HepG2 (cell line): ENCODE data around the gene DBNDD1. TPM values are rescaled to one million over a fixed set of nuclear protein-coding genes. Genes with fewer than 3 reads are reported as not detected.
A peak's percentile ranks its signal among the peaks of the same experiment; 100 is the strongest.

Experiments
- DMAP1 ChIP-seq: IDR thresholded peaks from 2 replicates; pipeline ENCODE4 v1.6.1; 2016
- KAT2B ChIP-seq: fragments of 150-350 bp; IDR thresholded peaks from 2 replicates; pipeline ENCODE4 v1.6.1; 2014; ENCODE audit warnings: low read depth, low read length, borderline replicate concordance
- MBD4 ChIP-seq: IDR thresholded peaks from 2 replicates; pipeline ENCODE4 v1.6.1; 2012; ENCODE audit warnings: low read length, inconsistent platforms, borderline replicate concordance
- NFKB2 ChIP-seq: sonication (generic); formaldehyde crosslinking; IDR thresholded peaks from 2 replicates; pipeline ENCODE4 v1.4.0; 2020; ENCODE audit warnings: missing genetic modification reagents, borderline replicate concordance
- REXO4 ChIP-seq: sonication (generic); formaldehyde crosslinking; IDR thresholded peaks from 2 replicates; pipeline ENCODE4 v1.8.0; 2022; ENCODE audit warnings: missing genetic modification reagents, mild to moderate bottlenecking, borderline replicate concordance
- SIN3B ChIP-seq: fragments of 150-350 bp; IDR thresholded peaks from 2 replicates; pipeline ENCODE4 v1.6.1; 2014; ENCODE audit warnings: low read length
- SOX5 ChIP-seq: IDR thresholded peaks from 2 replicates; pipeline ENCODE4 v1.6.1; 2016; ENCODE audit warnings: borderline replicate concordance
- TRIM24 ChIP-seq: sonication (generic); formaldehyde crosslinking; IDR thresholded peaks from 2 replicates; pipeline ENCODE4 v1.8.0; 2022; ENCODE audit warnings: mild to moderate bottlenecking, missing genetic modification reagents
- ZNF235 ChIP-seq: sonication (generic); formaldehyde crosslinking; IDR thresholded peaks from 2 replicates; pipeline ENCODE4 v1.8.1; 2023; ENCODE audit warnings: mild to moderate bottlenecking, missing genetic modification reagents, borderline replicate concordance
- ZNF484 ChIP-seq: sonication (generic); formaldehyde crosslinking; IDR thresholded peaks from 2 replicates; pipeline ENCODE4 v1.5.1; 2020; ENCODE audit warnings: mild to moderate bottlenecking, low read depth, missing genetic modification reagents, borderline replicate concordance
- ZNF747 ChIP-seq: sonication (generic); formaldehyde crosslinking; IDR thresholded peaks from 2 replicates; pipeline ENCODE4 v1.8.1; 2023; ENCODE audit warnings: missing genetic modification reagents, mild to moderate bottlenecking, borderline replicate concordance
- ZNF816 ChIP-seq: sonication (generic); formaldehyde crosslinking; IDR thresholded peaks from 2 replicates; pipeline ENCODE4 v1.8.0; 2022; ENCODE audit warnings: missing genetic modification reagents, mild to moderate bottlenecking, borderline replicate concordance
- polyA plus RNA-seq, 8 experiments: library from polyadenylated mRNA; depleted of rRNA in 3 of 8; stranded (reverse) in 7 of 8; unstranded in 1 of 8; fragments of >200 nt; fragmentation: Illumina TruSeq in 4 of 8; extraction: Trizol in 4 of 8; gene quantifications; 2 replicates each; pipeline versions ENCODE4 v1.2.1 to v1.2.3, GENCODE V29; 2011 to 2016; ENCODE audit warnings: low read depth in 4 of 8, missing spikeins in 1 of 8, mixed read lengths in 1 of 8; ENCODE audit not compliant: insufficient read depth in 1 of 8
- total RNA-seq, 5 experiments: library from RNA; depleted of rRNA; stranded (reverse); fragments of >200 nt; fragmentation: Illumina TruSeq; extraction: Trizol; gene quantifications; 2 replicates each; pipeline ENCODE4 v1.2.3, GENCODE V29; 2016; ENCODE audit warnings: low read depth in 1 of 5
- TF ChIP-seq, protein P1 (sequence below): sonication (generic); formaldehyde crosslinking; IDR thresholded peaks from 2 replicates; pipeline ENCODE4 v1.4.0; 2020; ENCODE audit warnings: missing genetic modification reagents, borderline replicate concordance
- TF ChIP-seq, protein P2 (sequence below): sonication (generic); formaldehyde crosslinking; IDR thresholded peaks from 2 replicates; pipeline ENCODE4 v1.9.0; 2021; ENCODE audit warnings: missing genetic modification reagents, borderline replicate concordance
- TF ChIP-seq, protein P3 (sequence below): sonication (generic); formaldehyde crosslinking; IDR thresholded peaks from 2 replicates; pipeline ENCODE4 v1.4.0; 2020; ENCODE audit warnings: missing genetic modification reagents, borderline replicate concordance
- TF ChIP-seq, protein P4 (sequence below): sonication (generic); formaldehyde crosslinking; IDR thresholded peaks from 2 replicates; pipeline ENCODE4 v1.5.1; 2020; ENCODE audit warnings: missing genetic modification reagents, mild to moderate bottlenecking, borderline replicate concordance
- TF ChIP-seq, protein P5 (sequence below): IDR thresholded peaks from 2 replicates; pipeline ENCODE4 v1.6.1; 2016; ENCODE audit warnings: low read depth, control low read depth

DBNDD1 gene
- total and polyA plus RNA-seq, 2 of the 13 experiments (the other 11 are each of a cell fraction or from before 2014, with no cell fraction given), result 17.0 to 40.4 TPM

DNA sequence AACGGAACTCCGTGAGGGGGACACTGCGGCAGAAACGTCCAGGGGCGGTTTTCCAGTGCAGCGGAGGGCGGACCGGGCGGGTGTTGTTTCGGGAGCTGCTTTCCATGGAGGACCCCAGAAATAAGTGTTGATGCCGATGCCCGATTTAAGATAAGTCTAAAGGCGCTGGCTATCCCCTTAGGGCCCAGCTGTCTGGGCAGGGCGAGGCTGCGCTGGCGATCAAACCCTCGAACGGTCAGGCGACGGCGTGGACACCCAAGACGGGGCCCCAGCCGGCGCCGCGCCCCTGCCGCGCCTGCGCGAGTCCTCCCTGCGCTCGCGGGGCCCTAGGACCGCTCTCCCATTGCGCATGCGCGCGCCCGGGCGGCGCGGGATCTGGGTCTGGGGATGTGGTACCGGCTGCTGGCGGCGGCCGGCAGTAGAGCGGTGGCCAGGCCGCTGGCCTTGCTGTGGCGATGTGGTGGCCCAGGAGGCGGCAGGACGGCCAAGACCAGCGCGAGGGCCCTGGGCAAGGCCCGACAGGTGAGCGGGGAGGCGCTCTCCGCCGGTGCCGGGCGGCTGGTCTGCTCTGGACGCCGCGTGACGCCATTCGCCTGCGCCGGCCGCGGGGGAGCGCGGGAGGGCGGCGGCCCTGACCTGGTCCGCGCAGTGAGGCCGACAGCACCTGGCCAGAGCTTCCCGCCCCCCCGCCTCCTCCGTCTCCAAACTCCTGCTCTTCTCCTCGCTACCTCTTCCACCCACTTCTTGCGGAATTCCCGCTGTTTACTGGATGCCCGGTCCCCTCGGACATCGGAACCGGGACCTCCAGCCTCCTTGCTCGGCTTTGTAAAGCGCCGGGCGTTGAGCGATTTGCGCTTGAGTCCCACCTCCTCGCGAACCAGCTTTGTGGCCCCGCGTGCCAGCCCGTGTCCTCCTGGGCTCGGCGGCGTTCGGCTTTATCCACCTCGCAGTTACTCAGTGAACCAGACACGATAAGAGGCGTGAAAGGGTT lies 46.7 kb downstream of the DBNDD1 start (continued):
- TF ChIP-seq, protein P1, sequence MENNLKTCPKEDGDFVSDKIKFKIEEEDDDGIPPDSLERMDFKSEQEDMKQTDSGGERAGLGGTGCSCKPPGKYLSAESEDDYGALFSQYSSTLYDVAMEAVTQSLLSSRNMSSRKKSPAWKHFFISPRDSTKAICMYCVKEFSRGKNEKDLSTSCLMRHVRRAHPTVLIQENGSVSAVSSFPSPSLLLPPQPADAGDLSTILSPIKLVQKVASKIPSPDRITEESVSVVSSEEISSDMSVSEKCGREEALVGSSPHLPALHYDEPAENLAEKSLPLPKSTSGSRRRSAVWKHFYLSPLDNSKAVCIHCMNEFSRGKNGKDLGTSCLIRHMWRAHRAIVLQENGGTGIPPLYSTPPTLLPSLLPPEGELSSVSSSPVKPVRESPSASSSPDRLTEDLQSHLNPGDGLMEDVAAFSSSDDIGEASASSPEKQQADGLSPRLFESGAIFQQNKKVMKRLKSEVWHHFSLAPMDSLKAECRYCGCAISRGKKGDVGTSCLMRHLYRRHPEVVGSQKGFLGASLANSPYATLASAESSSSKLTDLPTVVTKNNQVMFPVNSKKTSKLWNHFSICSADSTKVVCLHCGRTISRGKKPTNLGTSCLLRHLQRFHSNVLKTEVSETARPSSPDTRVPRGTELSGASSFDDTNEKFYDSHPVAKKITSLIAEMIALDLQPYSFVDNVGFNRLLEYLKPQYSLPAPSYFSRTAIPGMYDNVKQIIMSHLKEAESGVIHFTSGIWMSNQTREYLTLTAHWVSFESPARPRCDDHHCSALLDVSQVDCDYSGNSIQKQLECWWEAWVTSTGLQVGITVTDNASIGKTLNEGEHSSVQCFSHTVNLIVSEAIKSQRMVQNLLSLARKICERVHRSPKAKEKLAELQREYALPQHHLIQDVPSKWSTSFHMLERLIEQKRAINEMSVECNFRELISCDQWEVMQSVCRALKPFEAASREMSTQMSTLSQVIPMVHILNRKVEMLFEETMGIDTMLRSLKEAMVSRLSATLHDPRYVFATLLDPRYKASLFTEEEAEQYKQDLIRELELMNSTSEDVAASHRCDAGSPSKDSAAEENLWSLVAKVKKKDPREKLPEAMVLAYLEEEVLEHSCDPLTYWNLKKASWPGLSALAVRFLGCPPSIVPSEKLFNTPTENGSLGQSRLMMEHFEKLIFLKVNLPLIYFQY (CRISPR knock-in tag), result peak; percentile 96
- TF ChIP-seq TRIM24 (no peak), SIN3B (peak; percentile 86), ZNF747 (no peak; the same call in 1 of the 2 replicates), KAT2B (no peak), ZNF484 (CRISPR knock-in tag) (0 out of 2 replicates have a peak, but pooled peaks have one; percentile 49), DMAP1 (peak; percentile 88), ZNF235 (CRISPR knock-in tag) (0 out of 2 replicates have a peak, but pooled peaks have one; percentile 57), NFKB2 (peak; percentile 95), ZNF816 (CRISPR knock-in tag) (no peak), REXO4 (no peak), MBD4 (no peak), SOX5 (CRISPR knock-in tag) (0 out of 2 replicates have a peak, but pooled peaks have one; percentile 9)
- TF ChIP-seq, protein P2, sequence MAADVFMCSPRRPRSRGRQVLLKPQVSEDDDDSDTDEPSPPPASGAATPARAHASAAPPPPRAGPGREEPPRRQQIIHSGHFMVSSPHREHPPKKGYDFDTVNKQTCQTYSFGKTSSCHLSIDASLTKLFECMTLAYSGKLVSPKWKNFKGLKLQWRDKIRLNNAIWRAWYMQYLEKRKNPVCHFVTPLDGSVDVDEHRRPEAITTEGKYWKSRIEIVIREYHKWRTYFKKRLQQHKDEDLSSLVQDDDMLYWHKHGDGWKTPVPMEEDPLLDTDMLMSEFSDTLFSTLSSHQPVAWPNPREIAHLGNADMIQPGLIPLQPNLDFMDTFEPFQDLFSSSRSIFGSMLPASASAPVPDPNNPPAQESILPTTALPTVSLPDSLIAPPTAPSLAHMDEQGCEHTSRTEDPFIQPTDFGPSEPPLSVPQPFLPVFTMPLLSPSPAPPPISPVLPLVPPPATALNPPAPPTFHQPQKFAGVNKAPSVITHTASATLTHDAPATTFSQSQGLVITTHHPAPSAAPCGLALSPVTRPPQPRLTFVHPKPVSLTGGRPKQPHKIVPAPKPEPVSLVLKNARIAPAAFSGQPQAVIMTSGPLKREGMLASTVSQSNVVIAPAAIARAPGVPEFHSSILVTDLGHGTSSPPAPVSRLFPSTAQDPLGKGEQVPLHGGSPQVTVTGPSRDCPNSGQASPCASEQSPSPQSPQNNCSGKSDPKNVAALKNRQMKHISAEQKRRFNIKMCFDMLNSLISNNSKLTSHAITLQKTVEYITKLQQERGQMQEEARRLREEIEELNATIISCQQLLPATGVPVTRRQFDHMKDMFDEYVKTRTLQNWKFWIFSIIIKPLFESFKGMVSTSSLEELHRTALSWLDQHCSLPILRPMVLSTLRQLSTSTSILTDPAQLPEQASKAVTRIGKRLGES (CRISPR knock-in tag), result no peak; the same call in 1 of the 2 replicates
- TF ChIP-seq, protein P3, sequence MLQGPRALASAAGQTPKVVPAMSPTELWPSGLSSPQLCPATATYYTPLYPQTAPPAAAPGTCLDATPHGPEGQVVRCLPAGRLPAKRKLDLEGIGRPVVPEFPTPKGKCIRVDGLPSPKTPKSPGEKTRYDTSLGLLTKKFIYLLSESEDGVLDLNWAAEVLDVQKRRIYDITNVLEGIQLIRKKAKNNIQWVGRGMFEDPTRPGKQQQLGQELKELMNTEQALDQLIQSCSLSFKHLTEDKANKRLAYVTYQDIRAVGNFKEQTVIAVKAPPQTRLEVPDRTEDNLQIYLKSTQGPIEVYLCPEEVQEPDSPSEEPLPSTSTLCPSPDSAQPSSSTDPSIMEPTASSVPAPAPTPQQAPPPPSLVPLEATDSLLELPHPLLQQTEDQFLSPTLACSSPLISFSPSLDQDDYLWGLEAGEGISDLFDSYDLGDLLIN (CRISPR knock-in tag), result peak; percentile 47; the same call in 1 of the 2 replicates
- TF ChIP-seq, protein P4, sequence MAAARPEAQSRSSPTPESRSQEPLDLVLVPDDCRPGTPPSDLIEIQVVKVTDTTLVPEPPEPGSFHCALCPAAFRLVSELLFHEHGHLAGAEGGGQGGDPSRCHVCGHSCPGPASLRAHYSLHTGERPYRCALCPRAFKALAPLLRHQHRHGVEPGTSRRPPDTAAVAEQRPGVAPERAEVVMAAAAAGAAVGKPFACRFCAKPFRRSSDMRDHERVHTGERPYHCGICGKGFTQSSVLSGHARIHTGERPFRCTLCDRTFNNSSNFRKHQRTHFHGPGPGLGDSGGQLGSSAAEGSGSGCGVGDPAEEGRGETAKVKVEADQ (CRISPR knock-in tag), result peak; percentile 89; the same call in 1 of the 2 replicates
- TF ChIP-seq, protein P5, sequence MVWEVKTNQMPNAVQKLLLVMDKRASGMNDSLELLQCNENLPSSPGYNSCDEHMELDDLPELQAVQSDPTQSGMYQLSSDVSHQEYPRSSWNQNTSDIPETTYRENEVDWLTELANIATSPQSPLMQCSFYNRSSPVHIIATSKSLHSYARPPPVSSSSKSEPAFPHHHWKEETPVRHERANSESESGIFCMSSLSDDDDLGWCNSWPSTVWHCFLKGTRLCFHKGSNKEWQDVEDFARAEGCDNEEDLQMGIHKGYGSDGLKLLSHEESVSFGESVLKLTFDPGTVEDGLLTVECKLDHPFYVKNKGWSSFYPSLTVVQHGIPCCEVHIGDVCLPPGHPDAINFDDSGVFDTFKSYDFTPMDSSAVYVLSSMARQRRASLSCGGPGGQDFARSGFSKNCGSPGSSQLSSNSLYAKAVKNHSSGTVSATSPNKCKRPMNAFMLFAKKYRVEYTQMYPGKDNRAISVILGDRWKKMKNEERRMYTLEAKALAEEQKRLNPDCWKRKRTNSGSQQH (CRISPR knock-in tag), result peak; percentile 80
